GM23338 (cell line): Measurements from ENCODE around the gene OSBPL5. TPM values are rescaled to one million over a fixed set of nuclear protein-coding genes. Genes with fewer than 3 reads are reported as not detected.

Experiments
- ATAC-seq: fragments of 200-7000 bp; cut with Tn5 transposase; 3 replicates; pipeline ENCODE4 v1.9.1; 2020
- DNase-seq: peaks from one replicate; pipeline ENCODE4 v3.0.0-alpha.2; 2015; ENCODE audit warnings: low spot score
- H2AFZ ChIP-seq: fragments of 200-600 bp; sonication (generic); 2 replicates; pipeline ENCODE4 v1.8.0; 2016; ENCODE audit warnings: antibody characterized with exemption, mild to moderate bottlenecking, moderate library complexity
- H3F3A ChIP-seq: fragments of 200-600 bp; sonication (generic); replicated peaks from 2 replicates; pipeline ENCODE4 v1.8.0; 2017; ENCODE audit warnings: antibody characterized with exemption, mixed run types, low read depth
- H3K27ac ChIP-seq: fragments of 200-600 bp; sonication (generic); 2 replicates; pipeline ENCODE4 v1.6.1; 2016; ENCODE audit warnings: low read depth
- H3K27me3 ChIP-seq: fragments of 200-600 bp; sonication (generic); 2 replicates; pipeline ENCODE4 v1.8.0; 2016; ENCODE audit warnings: mild to moderate bottlenecking, mixed run types, moderate library complexity; ENCODE audit not compliant: insufficient read depth
- H3K36me3 ChIP-seq: fragments of 200-600 bp; sonication (generic); 2 replicates; pipeline ENCODE4 v1.8.0; 2016; ENCODE audit warnings: mild to moderate bottlenecking; ENCODE audit not compliant: insufficient read depth
- H3K4me1 ChIP-seq: fragments of 200-600 bp; sonication (generic); 2 replicates; pipeline ENCODE4 v1.8.0; 2016; ENCODE audit warnings: mild to moderate bottlenecking, moderate library complexity; ENCODE audit not compliant: insufficient read depth
- H3K4me2 ChIP-seq: fragments of 200-600 bp; sonication (generic); 2 replicates; pipeline ENCODE4 v1.7.1; 2017; ENCODE audit warnings: mixed run types
- H3K4me3 ChIP-seq: fragments of 200-600 bp; sonication (generic); 2 replicates; pipeline ENCODE4 v1.6.1; 2016; ENCODE audit warnings: mixed run types
- H3K79me2 ChIP-seq: fragments of 200-600 bp; sonication (generic); replicated peaks from 2 replicates; pipeline ENCODE4 v1.8.0; 2017; ENCODE audit warnings: mild to moderate bottlenecking; ENCODE audit not compliant: insufficient read depth
- H3K9me2 ChIP-seq: fragments of 200-600 bp; sonication (generic); 2 replicates; pipeline ENCODE4 v1.8.0; 2017; ENCODE audit not compliant: insufficient read depth
- H4K20me1 ChIP-seq: fragments of 200-600 bp; sonication (generic); replicated peaks from 2 replicates; pipeline ENCODE4 v1.8.0; 2017; ENCODE audit warnings: mild to moderate bottlenecking; ENCODE audit not compliant: insufficient read depth
- H3K27ac Mint-ChIP-seq: 2 replicates; pipeline ENCODE4 v1.8.0; 2020; ENCODE audit warnings: inconsistent platforms, mild to moderate bottlenecking, moderate library complexity, mixed read lengths
- H3K27me3 Mint-ChIP-seq: 3 replicates; pipeline ENCODE4 v1.8.0; 2022; ENCODE audit warnings: low read depth, mild to moderate bottlenecking, moderate library complexity, mixed read lengths, inconsistent platforms; ENCODE audit not compliant: insufficient read depth, poor library complexity
- H3K36me3 Mint-ChIP-seq: 3 replicates; pipeline ENCODE4 v1.8.0; 2021; ENCODE audit warnings: low read depth, mild to moderate bottlenecking, inconsistent platforms, moderate library complexity, mixed read lengths
- H3K4me1 Mint-ChIP-seq: 3 replicates; pipeline ENCODE4 v1.8.0; 2020; ENCODE audit warnings: mild to moderate bottlenecking, inconsistent platforms, mixed read lengths
- H3K4me3 Mint-ChIP-seq: 3 replicates; pipeline ENCODE4 v1.8.0; 2021; ENCODE audit warnings: moderate library complexity, mild to moderate bottlenecking, inconsistent platforms, mixed read lengths
- H3K9me3 Mint-ChIP-seq: 3 replicates; pipeline ENCODE4 v1.8.0; 2020; ENCODE audit warnings: moderate library complexity, mild to moderate bottlenecking, inconsistent platforms, mixed read lengths
- CREB1 ChIP-seq: fragments of 250-450 bp; sonication (Bioruptor Pico); IDR thresholded peaks from 2 replicates; pipeline ENCODE4 v1.5.0; 2020; ENCODE audit warnings: low read depth, mild to moderate bottlenecking, moderate library complexity
- ETS1 ChIP-seq: IDR thresholded peaks from 2 replicates; pipeline ENCODE4 v1.6.1; 2016; ENCODE audit warnings: antibody characterized with exemption
- JUNB ChIP-seq: IDR thresholded peaks from one replicate; pipeline ENCODE4 v1.6.1; 2016; ENCODE audit warnings: antibody characterized with exemption; ENCODE audit not compliant: unreplicated experiment
- NANOG ChIP-seq: IDR thresholded peaks from 2 replicates; pipeline ENCODE4 v1.6.1; 2016; ENCODE audit warnings: antibody characterized with exemption, borderline replicate concordance
- POLR2AphosphoS5 ChIP-seq: IDR thresholded peaks from 2 replicates; pipeline ENCODE4 v1.6.1; 2016; ENCODE audit warnings: antibody characterized with exemption, low read depth
- STAT1 ChIP-seq: IDR thresholded peaks from one replicate; pipeline ENCODE4 v1.6.1; 2016; ENCODE audit warnings: antibody characterized with exemption; ENCODE audit not compliant: unreplicated experiment
- ZNF114 ChIP-seq: fragments of 250-450 bp; sonication (Bioruptor Pico); IDR thresholded peaks from 2 replicates; pipeline ENCODE4 v1.5.0; 2020; ENCODE audit warnings: mild to moderate bottlenecking, moderate library complexity
- ZNF331 ChIP-seq: fragments of 250-450 bp; sonication (Bioruptor Pico); IDR thresholded peaks from 2 replicates; pipeline ENCODE4 v1.5.0; 2020; ENCODE audit warnings: low read depth, mild to moderate bottlenecking, moderate library complexity
- ZNF462 ChIP-seq: fragments of 250-450 bp; sonication (Bioruptor Pico); IDR thresholded peaks from 2 replicates; pipeline ENCODE4 v1.5.0; 2020; ENCODE audit warnings: mild to moderate bottlenecking, moderate library complexity
- polyA plus RNA-seq: library from polyadenylated mRNA; unstranded; fragments of >200 nt; fragmentation: Nextera tagmentation; extraction: Ambion mirVana; gene quantifications from 2 replicates; pipeline ENCODE4 v1.2.1, GENCODE V29; 2016
- total RNA-seq: library from RNA; depleted of rRNA; stranded (reverse); fragments of >200 nt; shearing (Covaris generic); gene quantifications from 2 replicates; pipeline ENCODE4 v1.2.3, GENCODE V29; 2014

OSBPL5 gene
- total and polyA plus RNA-seq, 2 experiments from 2014 or later: 2.7 to 12.0 TPM

- ATAC-seq (no peak), DNase-seq (no peak)
- Histone ChIP-seq H3K27me3 (no peaks in the 10 kb centered on the region), H3K79me2 (no peaks in the 10 kb centered on the region), H3K4me1 (no peaks in the 10 kb centered on the region), H4K20me1 (no peaks in the 10 kb centered on the region), H3F3A (no peaks in the 10 kb centered on the region), H3K27ac (no peak overlapping the region), H3K4me3 (no peak overlapping the region), H3K9me2 (no peaks in the 10 kb centered on the region), H3K4me2 (no peak overlapping the region), H2AFZ (no peak overlapping the region), H3K36me3 (no peaks in the 10 kb centered on the region)
- H3K27me3 Mint-ChIP-seq: peaks cover 7% of the 10 kb centered on the region
- TF ChIP-seq NANOG (no peak), CREB1 (CRISPR knock-in tag) (no peak), ZNF462 (no peak), JUNB (no peak), ZNF331 (no peak)
- H3K9me3 Mint-ChIP-seq: no peaks in the 10 kb centered on the region
- H3K4me3 Mint-ChIP-seq: no peak overlapping the region
- no peak overlapping the region for H3K27ac Mint-ChIP-seq
- H3K4me1 Mint-ChIP-seq: no peaks in the 10 kb centered on the region
- H3K36me3 Mint-ChIP-seq: no peaks in the 10 kb centered on the region
Measured at GRCh38 chr11:3080733-3081385, 84.3 kb downstream of the OSBPL5 start.

GRCh38 chr11:3080104-3080503 lies 85.0 kb downstream of the OSBPL5 start:
- H3K9me3 Mint-ChIP-seq: no peaks in the 10 kb centered on the region
- H3F3A ChIP-seq: no peaks in the 10 kb centered on the region
- H3K4me3 ChIP-seq: no peak overlapping the region
- no peak overlapping the region for H3K4me3 Mint-ChIP-seq
- H3K4me1 ChIP-seq: no peaks in the 10 kb centered on the region
- no peaks in the 10 kb centered on the region for H3K9me2 ChIP-seq
- H3K27me3 ChIP-seq: no peaks in the 10 kb centered on the region
- no peaks in the 10 kb centered on the region for H3K36me3 Mint-ChIP-seq
- H3K27ac Mint-ChIP-seq: no peak overlapping the region
- H3K4me1 Mint-ChIP-seq: no peaks in the 10 kb centered on the region
- no peak for ATAC-seq
- H3K27ac ChIP-seq: no peak overlapping the region
- no peaks in the 10 kb centered on the region for H3K36me3 ChIP-seq
- H2AFZ ChIP-seq: no peak overlapping the region
- DNase-seq: no peak
- peaks cover 7% of the 10 kb centered on the region for H3K27me3 Mint-ChIP-seq
- no peaks in the 10 kb centered on the region for H3K79me2 ChIP-seq
- H3K4me2 ChIP-seq: no peak overlapping the region
- H4K20me1 ChIP-seq: no peaks in the 10 kb centered on the region
- no peak for TF ChIP-seq ETS1
- no peak for TF ChIP-seq NANOG
- no peak for TF ChIP-seq ZNF331
- no peak for TF ChIP-seq STAT1
- TF ChIP-seq CREB1 (CRISPR knock-in tag): no peak
- TF ChIP-seq ZNF114 (CRISPR knock-in tag): no peak
- TF ChIP-seq POLR2AphosphoS5: no peak
